Posterior vena cava (tissue), 2 donors: ENCODE data around the gene VPS13A. TPM values are rescaled to one million over a fixed set of nuclear protein-coding genes. Genes with fewer than 3 reads are reported as not detected.

ENCODE experiments used
- DNase-seq: peaks from one replicate; pipeline ENCODE4 v3.0.0-alpha.2; 2020; ENCODE audit warnings: low spot score
- intact Hi-C, 2 donors: fragments of 100-400 bp; cut with DNase I; formaldehyde crosslinking; loops; one replicate each; pipeline versions ENCODE4 v1.14.1 to v1.14.2; 2022 to 2023
- total RNA-seq, 2 donors: library from RNA; stranded (reverse); fragmentation: NEBNext Ultra II Directional; extraction: Animal tissue kit (Norgen Biotek cat#: 25700); gene quantifications; one replicate each; pipeline ENCODE4 v1.2.1, GENCODE V29; 2021
- donor health status: DM: yes; HTN: yes; CAD: no.
- donor health status: DM: yes; HTN: yes; CAD: no.

Gene VPS13A
- total RNA-seq, 2 donors from 2014 or later, result 38.6 to 53.4 TPM

- no peak for DNase-seq
- intact Hi-C loops, result no loop called here
These were observed 265.1 kb downstream of the VPS13A start for GRCh38 chr9:77442436-77442835.

- intact Hi-C loops, result no loop called here
- no peak for DNase-seq
These were observed 270.3 kb downstream of the VPS13A start for GRCh38 chr9:77447646-77448045.

- no peak for DNase-seq
- intact Hi-C loops, result loop anchor here (10.0 kb wide), 2 partner anchors 195 to 585 kb away; partner anchors contain the start of genes GNA14 (in 1 of the 2) and GNAQ (in 1 of the 2)
These were observed 272.1 kb downstream of the VPS13A start for GRCh38 chr9:77449240-77450084.

- intact Hi-C loops, result loop anchor here (10.0 kb wide), 2 partner anchors 195 to 585 kb away; partner anchors contain the start of genes GNA14 (in 1 of the 2) and GNAQ (in 1 of the 2)
- DNase-seq, result no peak
These were observed 272.7 kb downstream of the VPS13A start for GRCh38 chr9:77450085-77450475.

- intact Hi-C loops, result loop anchor here (10.0 kb wide), 2 partner anchors 193 to 583 kb away; partner anchors contain the start of genes GNA14 (in 1 of the 2) and GNAQ (in 1 of the 2)
- no peak for DNase-seq
These were observed 274.2 kb downstream of the VPS13A start for GRCh38 chr9:77451507-77451906.

GRCh38 chr9:77453825-77454647 lies 276.7 kb downstream of the VPS13A start:
- intact Hi-C loops, result loop anchor here (10.0 kb wide), 2 partner anchors 191 to 581 kb away; partner anchors contain the start of genes GNA14 (in 1 of the 2) and GNAQ (in 1 of the 2)
- DNase-seq, result no peak

GRCh38 chr9:77454663-77455062 lies 277.3 kb downstream of the VPS13A start:
- DNase-seq, result no peak
- intact Hi-C loops, result loop anchor here (10.0 kb wide), 2 partner anchors 190 to 580 kb away; partner anchors contain the start of genes GNA14 (in 1 of the 2) and GNAQ (in 1 of the 2)

- DNase-seq, result no peak
- intact Hi-C loops, result loop anchor here (10.0 kb wide), 2 partner anchors 189 to 579 kb away; partner anchors contain the start of genes GNA14 (in 1 of the 2) and GNAQ (in 1 of the 2)
These were observed 278.1 kb downstream of the VPS13A start for GRCh38 chr9:77455312-77455927.

- intact Hi-C loops, result loop anchor here (10.0 kb wide), 2 partner anchors 188 to 578 kb away; partner anchors contain the start of genes GNA14 (in 1 of the 2) and GNAQ (in 1 of the 2)
- peak; percentile 94 for DNase-seq
These were observed 279.6 kb downstream of the VPS13A start for GRCh38 chr9:77456829-77457437.

GRCh38 chr9:77457916-77458592 lies 280.7 kb downstream of the VPS13A start:
- intact Hi-C loops, result loop anchor here (10.0 kb wide), 2 partner anchors 187 to 577 kb away; partner anchors contain the start of genes GNA14 (in 1 of the 2) and GNAQ (in 1 of the 2)
- DNase-seq, result no peak

GRCh38 chr9:77460938-77461337 lies 283.6 kb downstream of the VPS13A start:
- DNase-seq, result no peak
- intact Hi-C loops, result loop anchor here in 1 of 2 donors (10.0 kb wide), 1 partner anchor 284 kb away; no protein-coding TSS in a partner anchor

- intact Hi-C loops, result loop anchor here in 1 of 2 donors (10.0 kb wide), 1 partner anchor 283 kb away; no protein-coding TSS in a partner anchor
- no peak for DNase-seq
These were observed 284.7 kb downstream of the VPS13A start for GRCh38 chr9:77462066-77462465.

GRCh38 chr9:77463151-77463550 lies 285.8 kb downstream of the VPS13A start:
- no peak for DNase-seq
- intact Hi-C loops, result loop anchor here in 1 of 2 donors (10.0 kb wide), 1 partner anchor 282 kb away; no protein-coding TSS in a partner anchor

- no peak for DNase-seq
- intact Hi-C loops, result loop anchor here in 1 of 2 donors (10.0 kb wide), 1 partner anchor 280 kb away; no protein-coding TSS in a partner anchor
These were observed 287.3 kb downstream of the VPS13A start for GRCh38 chr9:77464661-77465060.

- intact Hi-C loops, result loop anchor here in 1 of 2 donors (10.0 kb wide), 1 partner anchor 275 kb away; no protein-coding TSS in a partner anchor
- DNase-seq, result no peak
These were observed 292.3 kb downstream of the VPS13A start for GRCh38 chr9:77469515-77470231.
